Epidermal melanocyte (primary cell): ENCODE results near the gene SLC43A1.
A peak's percentile ranks its signal among the peaks of the same experiment; 100 is the strongest.

Experiments
- DNase-seq: peaks from one replicate; pipeline ENCODE4 v3.0.0; 2011; ENCODE audit warnings: low spot score; ENCODE audit not compliant: insufficient read length

Gene SLC43A1

GRCh38 chr11:57498540-57498939, 17.0 kb downstream of the SLC43A1 start:
- DNase-seq = no peak

DNA sequence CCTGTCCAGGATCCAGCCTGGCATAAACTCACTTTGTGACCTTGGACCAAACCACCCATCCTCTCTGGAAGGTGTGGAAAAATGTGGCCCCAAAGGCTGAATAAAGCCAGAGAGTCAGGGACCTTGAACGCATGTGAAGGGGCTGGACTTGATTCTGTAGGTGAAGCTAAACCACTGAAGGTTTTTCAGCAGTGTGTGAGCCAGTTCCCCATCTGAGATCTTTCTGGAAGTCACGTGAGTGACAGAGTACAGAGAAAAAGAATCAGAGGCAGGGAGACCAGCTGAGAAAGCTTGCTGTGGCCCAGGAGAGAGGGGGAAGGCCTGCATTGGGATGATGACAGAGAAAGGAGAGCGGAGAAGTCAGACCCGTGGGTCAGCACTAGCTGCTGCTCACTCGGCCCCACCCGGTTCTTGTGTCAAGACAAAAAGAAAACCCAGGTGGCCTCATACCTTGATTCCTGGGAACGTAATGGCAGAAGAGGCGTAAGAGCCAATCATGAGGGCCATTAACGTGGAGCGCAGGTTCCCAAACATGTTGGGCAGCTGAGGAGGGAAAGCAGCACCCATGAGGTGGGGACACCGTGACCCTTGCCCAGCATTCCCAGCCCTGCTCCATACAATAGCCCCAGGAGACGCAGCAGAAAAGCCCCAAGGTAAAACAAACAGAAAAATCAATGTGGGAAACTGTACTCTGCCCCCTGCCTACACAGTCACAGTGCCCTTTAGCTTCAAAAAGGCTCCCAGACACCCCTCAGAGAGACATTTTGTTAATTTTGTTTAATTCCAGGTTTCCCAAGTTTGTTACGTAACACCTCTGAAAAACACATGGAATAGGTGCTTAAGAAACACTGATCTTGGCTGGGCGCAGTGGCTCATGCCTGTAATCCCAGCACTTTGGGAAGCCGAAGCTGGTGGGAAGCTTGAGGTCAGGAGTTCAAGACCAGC, 17.9 kb downstream of the SLC43A1 start:
- no peak for DNase-seq

- no peak for DNase-seq
These were observed 19.2 kb downstream of the SLC43A1 start for GRCh38 chr11:57496109-57496820.

- no peak for DNase-seq
These were observed 21.7 kb downstream of the SLC43A1 start for GRCh38 chr11:57493507-57494503.

DNA sequence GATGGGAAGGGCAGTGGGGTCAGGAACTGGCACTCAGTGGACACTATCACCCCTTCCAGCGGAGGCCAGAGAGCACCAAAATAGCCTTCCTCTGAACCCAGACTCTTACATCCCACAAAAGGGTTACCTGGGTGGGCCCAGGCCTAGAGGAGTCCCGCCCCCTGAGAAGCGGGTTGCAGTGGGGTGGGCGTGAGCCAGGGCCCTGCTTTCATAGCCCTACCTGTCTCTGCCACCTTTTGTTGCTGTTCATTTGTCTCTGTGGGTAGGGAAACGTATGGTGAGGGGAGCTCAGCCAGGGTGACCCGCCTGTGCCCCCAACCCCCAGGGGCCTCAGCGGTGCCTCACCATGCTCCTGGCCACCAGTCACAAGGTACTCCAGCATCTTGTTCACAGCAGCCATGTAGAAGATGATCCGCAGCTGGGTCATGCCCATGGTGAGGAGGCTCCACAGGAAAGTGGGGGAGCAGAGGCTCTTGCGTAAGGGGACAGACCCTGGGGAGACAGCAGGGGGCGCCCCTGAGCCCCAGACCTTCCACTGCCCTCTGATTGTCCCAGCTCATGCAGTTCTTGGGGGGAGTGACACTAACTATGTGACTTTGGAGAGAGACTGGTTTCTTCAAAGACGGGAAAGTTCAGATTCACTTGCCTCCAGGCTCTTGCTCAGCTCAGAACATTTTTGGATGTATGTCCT, 24.0 kb downstream of the SLC43A1 start:
- DNase-seq = no peak

DNA sequence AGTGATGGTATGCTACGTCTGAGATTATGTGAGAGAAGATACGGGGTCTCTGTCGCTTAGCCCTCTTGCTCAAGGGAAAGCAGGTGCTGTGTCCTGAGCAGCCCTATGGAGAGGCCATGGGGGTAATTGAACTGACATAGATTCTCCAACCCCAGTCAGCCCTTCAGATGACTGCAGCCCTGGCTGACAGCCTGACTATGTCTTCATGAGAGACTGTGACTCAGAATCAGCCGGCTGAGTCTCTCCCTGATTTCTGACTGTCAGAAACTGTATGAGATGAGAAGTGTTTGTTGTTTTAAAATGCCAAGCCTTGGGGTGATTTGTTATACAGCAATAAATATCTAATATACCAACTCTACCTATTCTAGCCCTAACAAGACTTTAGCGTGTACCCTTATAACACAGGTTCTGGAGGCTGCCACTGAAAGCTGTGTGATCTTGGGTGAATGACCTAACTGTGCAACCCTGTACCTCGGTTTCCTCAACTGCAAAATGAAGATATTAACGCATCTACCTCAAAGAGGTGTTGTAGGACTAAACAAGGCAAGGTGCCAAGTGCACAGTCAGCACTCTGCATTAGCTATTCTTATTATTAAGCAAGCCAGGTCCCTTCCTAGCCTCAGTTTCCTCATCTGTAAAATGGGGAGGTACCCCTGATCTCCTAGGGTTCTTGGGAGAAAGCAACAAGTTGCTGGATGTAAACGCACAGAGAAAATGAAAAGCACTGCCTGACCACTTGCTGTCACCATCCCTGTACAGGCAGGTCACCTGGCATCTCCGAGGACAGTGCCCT, 24.9 kb downstream of the SLC43A1 start:
- DNase-seq = no peak

DNA sequence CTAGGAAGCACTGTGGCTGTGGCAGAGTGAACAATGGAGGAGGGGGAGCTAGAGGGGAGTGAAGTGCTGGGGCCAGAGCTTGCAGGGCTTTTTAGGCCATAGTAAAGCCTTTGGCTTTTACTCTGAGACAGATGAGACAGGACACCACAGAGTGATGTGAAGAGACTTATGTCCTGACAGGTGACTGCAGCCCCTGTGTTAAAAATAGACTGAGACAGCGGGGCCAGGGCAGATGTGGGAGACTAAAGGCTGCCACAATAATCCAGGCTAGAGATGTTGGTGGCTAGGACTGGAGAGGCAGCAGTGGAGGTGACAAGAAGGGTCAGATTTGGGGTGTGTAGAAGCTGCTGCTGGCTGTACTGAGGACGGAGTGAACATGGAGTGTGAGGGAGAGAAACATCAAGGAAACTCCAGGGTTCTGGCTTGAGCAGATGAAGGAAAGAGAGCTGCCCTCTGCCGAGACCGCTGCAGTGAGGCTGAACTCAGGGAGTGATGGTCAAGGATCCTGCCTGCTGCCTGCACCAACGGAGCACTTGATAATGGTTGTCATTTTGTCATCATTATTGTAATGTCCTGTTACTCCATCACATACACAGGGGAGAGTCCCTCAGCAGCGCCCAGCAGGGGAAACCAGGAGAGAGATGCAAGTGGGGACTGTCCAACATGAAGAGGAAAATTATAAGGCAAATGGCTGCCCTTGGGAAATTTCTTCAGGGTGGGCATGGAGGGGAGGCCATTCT, 27.4 kb downstream of the SLC43A1 start:
- DNase-seq = no peak

- DNase-seq = no peak
These were observed 28.3 kb downstream of the SLC43A1 start for GRCh38 chr11:57487021-57487778.

GRCh38 chr11:57485217-57485990, 30.1 kb downstream of the SLC43A1 start:
- no peak for DNase-seq

DNA sequence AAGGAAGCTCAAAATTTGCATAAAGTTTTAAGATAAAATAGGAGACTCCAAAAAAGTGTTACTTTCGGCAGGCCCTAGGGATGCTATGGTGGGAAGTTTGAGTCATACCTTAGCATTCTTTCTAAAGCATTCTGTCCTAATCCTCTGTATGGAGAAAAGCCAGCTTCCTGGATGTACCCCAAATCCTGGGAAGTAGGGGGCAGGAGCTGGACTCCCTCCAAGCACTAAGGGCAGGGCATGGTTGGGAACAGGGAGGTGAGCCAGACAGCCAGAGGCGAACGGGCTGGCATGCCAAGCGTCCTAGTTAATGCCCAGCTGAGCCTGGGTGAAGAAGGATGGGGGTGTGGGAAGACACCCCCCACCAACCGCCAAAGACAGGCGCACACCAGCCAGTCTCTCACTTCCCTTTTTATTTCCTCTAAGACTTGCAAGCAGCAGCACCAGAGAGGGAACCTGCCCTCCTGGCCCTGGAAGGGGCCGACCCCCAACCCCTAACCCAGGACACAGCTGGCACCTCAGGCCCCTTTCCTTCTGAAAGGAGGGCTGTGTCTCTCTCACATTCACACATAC, 31.3 kb downstream of the SLC43A1 start:
- no peak for DNase-seq

GRCh38 chr11:57483562-57483918, 32.0 kb downstream of the SLC43A1 start:
- no peak for DNase-seq

GRCh38 chr11:57482782-57483561, 32.5 kb downstream of the SLC43A1 start:
- no peak for DNase-seq

- no peak for DNase-seq
These were observed 33.4 kb downstream of the SLC43A1 start for GRCh38 chr11:57481915-57482781.

DNA sequence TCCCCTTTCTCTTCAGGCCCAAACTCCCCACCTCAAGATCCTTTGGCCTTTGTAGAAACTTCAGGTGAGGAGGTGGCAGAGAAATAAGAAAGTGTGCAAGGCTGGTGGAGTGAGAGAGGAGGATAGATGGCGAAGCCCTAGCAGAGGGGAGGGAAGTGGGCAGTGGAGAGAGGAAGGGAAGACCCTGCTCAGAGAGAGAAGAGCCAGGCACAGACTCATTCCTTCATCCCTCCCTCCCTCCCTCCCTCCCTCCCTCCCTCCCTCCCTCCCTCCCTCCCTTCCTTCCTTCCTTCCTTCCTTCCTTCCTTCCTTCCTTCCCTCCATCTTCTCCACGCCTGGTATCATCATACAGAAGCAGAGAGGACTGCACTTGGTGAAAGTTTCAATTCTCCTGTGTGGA, 34.2 kb downstream of the SLC43A1 start:
- no peak for DNase-seq

GRCh38 chr11:57480409-57481137, 34.9 kb downstream of the SLC43A1 start:
- peak; percentile 75 for DNase-seq
